ENCODE results near the gene CCNQ.
A peak's percentile ranks its signal among the peaks of the same experiment; 100 is the strongest.
"Not testable (repeated sequence)": the region's sequence is repeated elsewhere in the genome, so short reads cannot be mapped to it uniquely, and the experiment has no call there.

CCNQ gene

GRCh38 chrX:153621949-153622598, 23.1 kb upstream of the CCNQ start:
- DNase-seq: no peak

GRCh38 chrX:153620576-153620975, 21.6 kb upstream of the CCNQ start:
- no peak for DNase-seq

DNA sequence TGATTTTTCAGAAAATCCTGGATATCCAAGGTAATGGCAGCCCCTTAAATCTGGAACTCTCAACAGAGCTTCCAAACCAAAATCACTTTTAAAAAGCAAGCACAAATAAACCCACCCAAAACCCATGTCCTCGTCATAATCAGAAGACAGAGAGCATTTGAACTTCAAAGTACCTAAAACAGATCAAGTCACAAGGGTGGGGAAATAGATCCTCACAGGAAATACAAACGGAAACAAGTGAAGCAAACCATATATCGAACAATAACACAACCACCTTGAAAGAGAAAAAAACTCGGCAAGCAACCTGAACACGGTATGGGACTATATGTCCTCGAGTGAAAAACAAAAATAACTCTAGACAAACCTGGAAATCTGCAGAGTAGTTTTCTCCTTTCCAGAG, 15.9 kb upstream of the CCNQ start:
- no peak for DNase-seq

- DNase-seq: no peak
Observed at GRCh38 chrX:153612413-153612812, 13.5 kb upstream of the CCNQ start.

- no peak for DNase-seq
Observed at GRCh38 chrX:153611298-153612095, 12.6 kb upstream of the CCNQ start.

DNA sequence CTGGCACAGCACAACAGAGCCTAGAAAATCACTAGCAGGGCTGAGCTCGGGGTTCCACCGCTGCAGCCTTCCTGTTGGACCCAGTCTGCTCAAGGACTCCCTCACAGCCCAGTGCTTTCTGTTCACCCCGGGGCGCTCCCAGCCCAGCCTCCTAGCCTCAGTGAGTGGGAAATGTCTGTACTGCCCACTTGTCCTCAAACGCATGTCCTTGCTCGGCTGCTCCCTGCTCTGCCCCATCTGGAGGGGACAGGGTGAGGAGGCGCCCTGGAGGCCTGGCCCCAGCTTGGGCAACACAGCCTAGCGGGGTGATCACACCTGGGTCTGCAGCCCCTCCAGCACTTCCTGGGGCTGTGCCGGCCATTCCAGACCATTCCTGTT, 11.9 kb upstream of the CCNQ start:
- DNase-seq: no peak

DNA sequence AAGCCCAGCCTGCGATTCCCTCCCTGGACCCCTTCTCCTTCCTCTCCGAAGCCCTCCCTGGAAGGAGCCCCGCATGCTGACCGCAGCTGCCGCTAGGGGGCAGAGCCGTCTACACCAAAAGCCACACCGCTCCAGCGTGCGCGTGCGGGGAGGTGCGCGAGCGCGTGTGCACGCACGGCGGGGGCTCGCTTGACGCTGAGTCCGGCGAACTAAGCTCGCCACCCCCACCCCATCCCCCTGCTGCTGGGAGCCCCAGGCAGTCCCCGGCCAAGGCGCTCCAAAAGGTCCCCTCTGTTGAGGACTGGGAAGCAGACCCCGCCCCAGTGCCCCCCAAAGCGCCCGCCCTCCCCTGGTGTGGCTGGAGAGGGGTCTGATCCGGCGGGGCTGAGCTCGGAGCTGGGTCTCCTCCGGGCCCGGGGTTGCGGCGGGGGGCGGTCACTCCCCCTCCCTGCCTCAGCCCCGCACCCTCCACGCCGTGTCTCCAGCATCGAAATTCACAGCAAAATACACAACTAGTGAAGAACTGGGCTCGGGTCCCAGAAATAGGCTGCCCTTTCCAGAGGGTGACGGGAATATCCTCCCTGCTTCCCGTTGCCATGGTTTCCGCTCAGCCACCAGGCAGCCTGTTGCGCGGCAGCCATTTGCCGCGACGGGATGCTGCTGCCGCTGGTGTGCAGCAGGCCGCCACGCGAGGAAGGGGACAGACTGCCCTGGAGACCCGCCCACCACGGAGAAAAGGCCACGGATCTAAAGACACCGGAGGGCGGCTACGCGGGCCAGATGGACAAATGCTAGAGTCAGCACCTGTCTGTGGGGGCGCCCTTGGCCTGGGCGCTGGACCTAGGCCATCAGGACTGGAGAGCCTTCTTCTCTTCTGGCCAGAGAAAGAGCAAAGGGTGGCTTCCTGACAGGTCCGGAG, 11.2 kb upstream of the CCNQ start:
- DNase-seq: peak; percentile 72 to 75

DNA sequence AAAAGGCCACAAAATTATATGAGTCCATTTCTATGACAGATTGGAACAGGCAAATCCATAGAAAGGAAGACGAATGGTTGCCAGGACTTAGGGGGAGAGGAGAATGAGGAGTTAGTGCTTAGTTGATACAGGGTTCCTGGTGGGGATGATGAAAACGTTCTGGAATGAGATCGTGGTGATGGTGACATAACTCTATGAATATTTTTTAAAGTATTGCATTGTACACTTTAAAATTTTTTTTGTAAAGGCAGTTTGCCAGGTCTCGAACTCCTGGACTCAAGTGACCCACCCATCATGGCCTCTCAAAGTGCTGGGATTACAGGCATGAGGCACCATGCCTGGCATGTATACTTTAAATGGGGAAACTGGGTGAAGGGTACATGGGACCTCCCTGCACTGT, 9.9 kb upstream of the CCNQ start:
- DNase-seq: no peak

GRCh38 chrX:153608376-153608775, 9.4 kb upstream of the CCNQ start:
- no peak for DNase-seq

DNA sequence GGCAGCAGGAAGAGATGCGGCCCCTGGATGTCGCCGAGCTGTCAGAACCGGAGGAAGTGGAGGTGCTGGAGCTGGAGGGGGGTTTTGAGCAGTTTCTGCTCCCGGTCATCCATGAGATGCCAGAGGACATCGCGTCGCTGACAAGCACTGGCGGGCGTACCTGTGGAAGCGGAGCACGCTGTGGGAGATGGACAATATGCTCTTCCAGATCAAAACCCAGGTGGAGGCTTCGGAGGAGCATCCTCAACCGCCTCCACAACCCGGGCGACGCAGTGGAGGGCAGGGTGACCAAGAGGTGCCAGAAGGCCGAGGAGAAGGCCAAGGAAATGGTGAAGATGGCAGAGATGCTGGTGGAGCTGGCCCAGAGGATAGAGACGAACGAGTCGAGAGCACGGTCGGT, 7.6 kb upstream of the CCNQ start:
- no peak for DNase-seq

GRCh38 chrX:153604666-153605380, 5.9 kb upstream of the CCNQ start:
- DNase-seq: not testable (repeated sequence)

- DNase-seq: no peak
Observed at GRCh38 chrX:153603131-153603656, 4.3 kb upstream of the CCNQ start.

DNA sequence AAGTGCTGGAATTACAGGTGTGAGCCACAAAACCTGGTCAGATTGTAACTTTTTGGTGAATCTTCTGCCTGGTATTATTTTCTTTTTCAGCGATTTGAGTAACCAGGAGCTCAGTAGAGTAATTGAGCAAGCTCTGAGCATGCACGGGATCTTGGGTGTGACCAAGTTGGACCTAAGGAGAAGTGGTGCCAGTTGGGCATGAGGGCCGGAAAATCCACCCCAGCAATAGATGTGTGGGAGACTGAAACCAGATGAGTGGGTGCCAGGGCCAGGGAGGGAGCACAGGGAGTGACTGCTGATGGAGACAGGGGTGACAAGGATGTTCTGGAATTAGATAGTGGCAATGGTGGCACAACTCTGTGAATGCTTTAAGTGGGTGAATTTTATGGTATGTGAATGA, 3.7 kb upstream of the CCNQ start:
- DNase-seq: no peak

GRCh38 chrX:153601511-153602110, 2.7 kb upstream of the CCNQ start:
- DNase-seq: no peak

- no peak for DNase-seq
Observed at GRCh38 chrX:153600921-153601320, 2.0 kb upstream of the CCNQ start.

DNA sequence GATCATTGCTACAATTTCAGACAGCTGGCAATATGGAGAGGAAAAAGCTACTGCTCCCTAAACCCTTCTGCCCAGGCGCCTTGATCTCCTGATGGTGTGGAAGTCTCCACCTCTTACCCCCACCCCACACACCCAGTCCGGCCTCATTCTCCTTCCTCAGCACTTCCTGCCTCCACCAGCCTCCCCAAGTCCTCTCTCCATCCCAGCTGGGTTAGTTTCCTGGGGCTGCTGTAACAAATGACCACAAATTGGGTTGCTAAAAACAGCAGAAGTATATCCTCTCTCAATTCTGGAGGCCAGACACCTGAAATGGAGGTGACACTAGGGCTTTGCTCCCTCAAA, 1.1 kb upstream of the CCNQ start:
- no peak for DNase-seq

- DNase-seq: peak; percentile 76 to 80
Observed at GRCh38 chrX:153599192-153600031, 473 bp upstream of the CCNQ start.

DNA sequence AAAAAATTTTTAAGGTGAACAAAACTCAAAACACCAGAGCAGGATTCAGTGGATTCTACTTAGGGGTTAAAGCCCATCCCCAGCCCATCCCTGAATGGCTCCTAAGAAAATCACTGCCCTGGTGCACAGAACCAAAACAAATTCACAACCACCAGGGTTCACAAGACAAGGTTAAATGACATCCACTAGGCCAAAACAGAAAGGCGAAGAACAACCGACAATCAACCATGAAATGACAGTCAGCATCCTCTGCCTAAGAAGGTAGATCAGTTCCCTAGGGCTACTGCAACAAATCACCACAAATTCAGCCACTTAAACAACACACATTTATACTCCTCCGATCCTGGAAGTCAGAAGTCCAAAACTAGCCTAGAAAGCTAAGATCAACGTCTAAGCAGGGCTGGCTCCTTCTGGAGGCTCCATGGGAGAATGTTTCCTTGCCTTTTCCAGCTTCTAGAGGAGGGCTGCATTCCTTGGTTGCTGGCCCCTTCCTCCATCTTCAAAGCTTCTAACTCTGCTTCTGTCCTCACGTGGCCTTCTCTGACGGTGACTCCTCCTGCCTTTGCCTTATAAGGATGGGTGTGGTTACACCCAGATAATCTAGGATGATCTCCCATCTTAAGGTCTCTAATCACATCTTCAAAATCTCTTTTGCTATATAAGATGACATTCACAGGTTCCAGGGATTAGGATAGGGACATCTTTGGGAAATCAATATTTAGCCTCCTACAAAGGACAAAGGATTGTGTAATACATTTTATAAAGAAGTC, 1.8 kb downstream of the CCNQ start:
- DNase-seq: no peak

- no peak for DNase-seq
Observed at GRCh38 chrX:153595859-153596857, 2.8 kb downstream of the CCNQ start.

Data from activated CD4-positive, alpha-beta T cell treated with anti-CD3 and anti-CD28 coated beads, Interleukin-2, amount 50 U/mL, for 4 hours (primary cell).